SK-N-SH (cell line): ENCODE data around the gene NSUN2. TPM values are rescaled to one million over a fixed set of nuclear protein-coding genes. Genes with fewer than 3 reads are reported as not detected.

Experiments
- CTCF ChIA-PET: fragments of 300-600, 350-600 bp; formaldehyde crosslinking; extraction: SDS; loops from one replicate; lab custom pipeline; 2021; lab: Yijun Ruan, JAX
- POLR2A ChIA-PET: fragments of 350-600 bp; sonication (Branson Sonifier 250); formaldehyde crosslinking; extraction: SDS; loops from one replicate; lab custom pipeline; 2020; ENCODE audit warnings: antibody characterized with exemption, inconsistent platforms; lab: Yijun Ruan, JAX
- DNase-seq: peaks from one replicate; pipeline ENCODE4 v3.0.0; 2012
- H2AFZ ChIP-seq: fragments of 200-600 bp; sonication (generic); 2 replicates; pipeline ENCODE4 v1.8.1; 2016; ENCODE audit warnings: antibody characterized with exemption, mild to moderate bottlenecking, low read depth
- H3F3A ChIP-seq: fragments of 200-600 bp; sonication (generic); replicated peaks from 2 replicates; pipeline ENCODE3; 2016; ENCODE audit warnings: antibody characterized with exemption, mild to moderate bottlenecking; ENCODE audit not compliant: insufficient read depth
- H3K27ac ChIP-seq, 2 experiments: fragments of 200-500 bp in 1 of 2; fragments of 200-600 bp in 1 of 2; sonication (Bioruptor generic) in 1 of 2; sonication (generic), shearing (Covaris generic) in 1 of 2; 2 replicates each; pipeline versions ENCODE4 v1.5.1 to v1.6.1; 2014 to 2016; ENCODE audit warnings: low read depth in 2 of 2, inconsistent platforms in 1 of 2, low read length in 1 of 2, mild to moderate bottlenecking in 1 of 2, mixed read lengths in 1 of 2
- H3K27me3 ChIP-seq: fragments of 200-600 bp; sonication (generic), shearing (Covaris generic); 2 replicates; pipeline ENCODE4 v1.6.1; 2016; ENCODE audit warnings: mixed run types; ENCODE audit not compliant: insufficient read depth
- H3K36me3 ChIP-seq, 2 experiments: fragments of 200-500 bp in 1 of 2; fragments of 200-600 bp in 1 of 2; sonication (Bioruptor generic) in 1 of 2; sonication (generic) in 1 of 2; replicated peaks in 1 of 2; 2 replicates each; pipeline versions ENCODE3 to v1.5.1; 2014 to 2016; ENCODE audit warnings: low read length in 1 of 2, mild to moderate bottlenecking in 1 of 2; ENCODE audit not compliant: insufficient read depth in 2 of 2, control insufficient read depth in 1 of 2
- H3K4me1 ChIP-seq, 2 experiments: fragments of 200-500 bp in 1 of 2; fragments of 200-600 bp in 1 of 2; sonication (Bioruptor generic) in 1 of 2; sonication (generic), shearing (Covaris generic) in 1 of 2; 2 replicates each; pipeline versions ENCODE4 v1.5.1 to v1.6.1; 2014 to 2016; ENCODE audit warnings: low read depth in 1 of 2, low read length in 1 of 2, mixed run types in 1 of 2; ENCODE audit not compliant: insufficient read depth in 2 of 2, control insufficient read depth in 1 of 2
- H3K4me2 ChIP-seq: fragments of 200-600 bp; sonication (generic), shearing (Covaris generic); 2 replicates; pipeline ENCODE4 v1.6.1; 2017; ENCODE audit warnings: mixed run types
- H3K4me3 ChIP-seq, 2 experiments: fragments of 200-500 bp in 1 of 2; fragments of 200-600 bp in 1 of 2; sonication (Bioruptor generic) in 1 of 2; sonication (generic), shearing (Covaris generic) in 1 of 2; 2 replicates each; pipeline versions ENCODE4 v1.5.1 to v1.8.1; 2014 to 2016; ENCODE audit warnings: low read depth in 2 of 2, inconsistent platforms in 1 of 2, low read length in 1 of 2, mild to moderate bottlenecking in 1 of 2, mixed read lengths in 1 of 2, moderate library complexity in 1 of 2
- H3K79me2 ChIP-seq: fragments of 200-600 bp; sonication (generic); 2 replicates; pipeline ENCODE4 v1.8.1; 2017; ENCODE audit warnings: mild to moderate bottlenecking; ENCODE audit not compliant: insufficient read depth
- H3K9ac ChIP-seq: fragments of 200-600 bp; sonication (generic); 2 replicates; pipeline ENCODE4 v1.6.1; 2017; ENCODE audit warnings: mixed run types
- H3K9me2 ChIP-seq: fragments of 200-600 bp; sonication (generic); 2 replicates; pipeline ENCODE4 v1.6.1; 2017; ENCODE audit warnings: mixed run types
- H3K9me3 ChIP-seq: fragments of 200-600 bp; sonication (generic); 2 replicates; pipeline ENCODE4 v1.6.1; 2017; ENCODE audit warnings: mixed run types, mild to moderate bottlenecking, moderate library complexity
- H4K20me1 ChIP-seq: fragments of 200-600 bp; sonication (generic); 2 replicates; pipeline ENCODE4 v1.6.1; 2017; ENCODE audit warnings: mild to moderate bottlenecking, mixed run types; ENCODE audit not compliant: insufficient read depth
- CHD2 ChIP-seq: fragments of 150-350 bp; IDR thresholded peaks from 2 replicates; pipeline ENCODE4 v1.6.1; 2018; ENCODE audit warnings: low read length; ENCODE audit not compliant: partially characterized antibody
- CTCF ChIP-seq: fragments of 200-600 bp; sonication (generic); IDR thresholded peaks from 2 replicates; pipeline ENCODE4 v1.6.1; 2017; ENCODE audit warnings: antibody characterized with exemption, mild to moderate bottlenecking, moderate library complexity
- EP300 ChIP-seq, 2 experiments: IDR thresholded peaks; 2 replicates each; pipeline versions ENCODE4 v1.4.0 to v1.6.1; 2012; ENCODE audit warnings: borderline replicate concordance in 1 of 2, low read depth in 1 of 2, low read length in 1 of 2
- FOSL2 ChIP-seq: IDR thresholded peaks from 2 replicates; pipeline ENCODE4 v1.4.0; 2012; ENCODE audit warnings: low read depth, mild to moderate bottlenecking, moderate library complexity, borderline replicate concordance
- IRF3 ChIP-seq: fragments of 150-350 bp; IDR thresholded peaks from 2 replicates; pipeline ENCODE4 v1.6.1; 2016; ENCODE audit warnings: mild to moderate bottlenecking, low read depth, low read length
- JUND ChIP-seq: IDR thresholded peaks from 2 replicates; pipeline ENCODE4 v1.4.0; 2012
- MAX ChIP-seq: IDR thresholded peaks from 2 replicates; pipeline ENCODE4 v1.4.0; 2012; ENCODE audit warnings: low read depth
- MEF2A ChIP-seq: IDR thresholded peaks from 2 replicates; pipeline ENCODE4 v1.4.0; 2012; ENCODE audit warnings: low read depth, borderline replicate concordance
- MXI1 ChIP-seq: IDR thresholded peaks from 2 replicates; pipeline ENCODE4 v1.6.1; 2012; ENCODE audit warnings: mild to moderate bottlenecking, low read depth, low read length, improper control_type of control experiment
- NFIC ChIP-seq: IDR thresholded peaks from 2 replicates; pipeline ENCODE4 v1.4.0; 2012; ENCODE audit warnings: borderline replicate concordance
- PBX3 ChIP-seq: IDR thresholded peaks from 2 replicates; pipeline ENCODE4; 2012
- POLR2AphosphoS5 ChIP-seq: IDR thresholded peaks from 2 replicates; pipeline ENCODE4 v1.6.1; 2012; ENCODE audit warnings: low read depth, low read length
- RAD21 ChIP-seq: IDR thresholded peaks from 2 replicates; pipeline ENCODE4 v1.6.1; 2012; ENCODE audit warnings: mild to moderate bottlenecking, low read length
- RCOR1 ChIP-seq: fragments of 150-350 bp; IDR thresholded peaks from 2 replicates; pipeline ENCODE4 v1.6.1; 2017; ENCODE audit warnings: antibody characterized with exemption, low read length
- RFX5 ChIP-seq: IDR thresholded peaks from 2 replicates; pipeline ENCODE4 v1.6.1; 2012; ENCODE audit warnings: mild to moderate bottlenecking, improper control_type of control experiment, low read length
- RXRA ChIP-seq: IDR thresholded peaks from 2 replicates; pipeline ENCODE4 v1.4.0; 2012; ENCODE audit warnings: low read depth, mild to moderate bottlenecking, borderline replicate concordance
- SIN3A ChIP-seq: IDR thresholded peaks from 2 replicates; pipeline ENCODE4 v1.6.1; 2012; ENCODE audit warnings: low read depth, mild to moderate bottlenecking, low read length, moderate library complexity, borderline replicate concordance
- TAF1 ChIP-seq: IDR thresholded peaks from 2 replicates; pipeline ENCODE4 v1.6.1; 2012; ENCODE audit warnings: low read depth, mild to moderate bottlenecking, low read length, moderate library complexity, borderline replicate concordance
- YY1 ChIP-seq: IDR thresholded peaks from 2 replicates; pipeline ENCODE4 v1.4.0; 2012; ENCODE audit warnings: low read depth, mild to moderate bottlenecking
- WGBS: methylation state at CpG from one replicate; pipeline ENCODE4 v1.1.6; 2017; ENCODE audit warnings: low lambda C conversion rate; 5-methylcytosine and 5-hydroxymethylcytosine counted together
- polyA plus RNA-seq, 3 experiments: library from polyadenylated mRNA; depleted of rRNA; stranded (reverse); fragments of >200 nt; gene quantifications; 2 replicates each; pipeline ENCODE4 v1.2.3, GENCODE V29; 2012

NSUN2 gene
- polyA plus RNA-seq, 1 of the 3 experiments (the other 2 are of a cell fraction), result 78.9 TPM

GRCh38 chr5:6585168-6585567, 47.7 kb downstream of the NSUN2 start:
- Histone ChIP-seq H3K9me2 (no peaks in the 10 kb centered on the region), H3K9me3 (no peaks in the 10 kb centered on the region), H4K20me1 (no peaks in the 10 kb centered on the region), H3K4me2 (no peak overlapping the region)
- CTCF ChIA-PET, result interaction anchor here (0.7 to 2.1 kb wide), 2 partner anchors 57 to 160 kb away, joined by 4 to 9 read pairs; no protein-coding TSS in a partner anchor
- no peak for TF ChIP-seq CHD2
- no peak for TF ChIP-seq CTCF
- no peak for TF ChIP-seq MAX
- TF ChIP-seq IRF3, result no peak
- no peak for TF ChIP-seq SIN3A
- TF ChIP-seq RXRA, result no peak
- TF ChIP-seq EP300 (IDR thresholded peaks at IDR 0.05; ENCODE audit: borderline replicate concordance in 1 of 2, low read depth in 1 of 2, low read length in 1 of 2), result no peak
- no peak for TF ChIP-seq JUND
- no peak for TF ChIP-seq RAD21
- no peak for TF ChIP-seq MXI1
- TF ChIP-seq RCOR1, result no peak
- TF ChIP-seq POLR2AphosphoS5, result no peak
- TF ChIP-seq TAF1, result no peak
- no peak for TF ChIP-seq RFX5
- no peak for TF ChIP-seq MEF2A
- TF ChIP-seq PBX3, result no peak
- TF ChIP-seq YY1, result no peak
- no peak for TF ChIP-seq FOSL2
- TF ChIP-seq NFIC, result no peak
- TF ChIP-seq, all 33 proteins: peak for 0
- H3K79me2 ChIP-seq, result no peaks in the 10 kb centered on the region
- no peak overlapping the region for H3K27ac ChIP-seq
- DNase-seq, result no peak
- 73% methylated on average over 5 of the region's 6 CpGs for WGBS
- POLR2A ChIA-PET, result no interaction called here
- H3K4me1 ChIP-seq, result peaks cover 9 to 19% of the 10 kb centered on the region in 2 experiments; a peak in 1 of 4 replicates
- H3K36me3 ChIP-seq, result no peaks in the 10 kb centered on the region
- no peak overlapping the region for H2AFZ ChIP-seq
- H3K9ac ChIP-seq, result no peak overlapping the region
- no peak overlapping the region for H3K4me3 ChIP-seq
- H3F3A ChIP-seq, result no peaks in the 10 kb centered on the region
- no peaks in the 10 kb centered on the region for H3K27me3 ChIP-seq
